ENCODE data around the gene KLK2. TPM values are rescaled to one million over a fixed set of nuclear protein-coding genes. Genes with fewer than 3 reads are reported as not detected.

KLK2 gene
- total and polyA plus RNA-seq, 2 of the 8 experiments (the other 6 are each of a cell fraction or from before 2014, with no cell fraction given), result 0.20 TPM; not detected in 1

GRCh38 chr19:50869479-50869878, 3.8 kb upstream of the KLK2 start:
- TF ChIP-seq CTBP2 (IDR thresholded peaks at IDR 0.05; ENCODE audit: borderline replicate concordance, insufficient read depth, insufficient read length, low read length), result no peak
- no peak for TF ChIP-seq ZNF274 (IDR thresholded peaks at IDR 0.05; ENCODE audit: borderline replicate concordance, extremely low read depth, low read length)
- no peak for TF ChIP-seq TAF1 (IDR thresholded peaks at IDR 0.05; ENCODE audit: low read depth, low read length)
- no peak for TF ChIP-seq EGR1 (IDR thresholded peaks at IDR 0.05; ENCODE audit: borderline replicate concordance, low read depth, low read length)
- TF ChIP-seq CEBPB (IDR thresholded peaks at IDR 0.05; ENCODE audit: low read depth, low read length), result no peak
- TF ChIP-seq CBX8 (IDR thresholded peaks at IDR 0.05; ENCODE audit: borderline replicate concordance, low read depth, low read length), result no peak
- no peak for TF ChIP-seq POLR2AphosphoS5 (IDR thresholded peaks at IDR 0.05; ENCODE audit: low read depth, low read length)
- no peak for TF ChIP-seq TCF12 (IDR thresholded peaks at IDR 0.05; ENCODE audit: low read depth, low read length)
- TF ChIP-seq E2F6 (IDR thresholded peaks at IDR 0.05), result no peak
- TF ChIP-seq FOSL1 (IDR thresholded peaks at IDR 0.05; ENCODE audit: insufficient read depth, low read depth, low read length), result no peak
- TF ChIP-seq ASH2L (IDR thresholded peaks at IDR 0.05; ENCODE audit: low read length), result no peak
- TF ChIP-seq KDM5A (IDR thresholded peaks at IDR 0.05; ENCODE audit: low read length), result no peak

More at GRCh38 chr19:50869479-50869878, 3.8 kb upstream of the KLK2 start:
- H3K4me3 ChIP-seq (ENCODE audit: extremely low read depth in 1 of 4, insufficient read depth in 2 of 4, low read depth in 3 of 4, low read length in 4 of 4), result no peak overlapping the region
- H3K27ac ChIP-seq (ENCODE audit: low read depth, low read length), result no peak overlapping the region
- no peak overlapping the region for H3K23ac ChIP-seq (ENCODE audit: insufficient read length)
- no peaks in the 10 kb centered on the region for H3K36me3 ChIP-seq (ENCODE audit: control insufficient read depth in 2 of 4, insufficient read depth in 4 of 4, low read length in 3 of 4)
- no peaks in the 10 kb centered on the region for H4K20me1 ChIP-seq (replicated peaks in 1 of 2; ENCODE audit: control insufficient read depth in 1 of 2, insufficient read depth in 2 of 2, low read length in 2 of 2)
- H3K9ac ChIP-seq (replicated peaks in 1 of 4; ENCODE audit: extremely low read depth in 1 of 4, low read depth in 3 of 4, low read length in 3 of 4), result no peak overlapping the region
- H4K91ac ChIP-seq (replicated peaks; ENCODE audit: insufficient read length, low read length), result no peak overlapping the region
- no peaks in the 10 kb centered on the region; a peak in 1 of 4 replicates for H3K9me3 ChIP-seq (ENCODE audit: insufficient read depth in 2 of 2, low read depth in 1 of 2, low read length in 1 of 2)
- no peak overlapping the region for H2BK15ac ChIP-seq (ENCODE audit: low read length)
- H3K56ac ChIP-seq (replicated peaks; ENCODE audit: insufficient read length, low read depth, low read length), result no peak overlapping the region
- H3K27me3 ChIP-seq (replicated peaks in 1 of 4; ENCODE audit: control insufficient read depth in 3 of 4, extremely low read depth in 1 of 4, insufficient read depth in 3 of 4, low read length in 3 of 4), result peaks cover 0 to 3% (median 1%) of the 10 kb centered on the region in 4 experiments; a peak in 2 of 7 replicates
- H3K79me2 ChIP-seq (ENCODE audit: control insufficient read depth in 1 of 2, insufficient read depth in 2 of 2, low read length in 2 of 2), result no peaks in the 10 kb centered on the region
- H4K5ac ChIP-seq (ENCODE audit: insufficient read length, low read depth, low read length), result no peak overlapping the region
- 86% methylated on average over 4 of the region's 4 CpGs; no CpG with 5 or more reads in 1 of the 2 experiments for WGBS, 2 experiments (ENCODE audit: extremely low coverage in 1 of 2, insufficient coverage in 1 of 2, insufficient read length in 1 of 2, insufficient replicate concordance in 2 of 2, low coverage in 1 of 2, low lambda C conversion rate in 2 of 2, missing lambda C conversion rate in 1 of 2)
- no peaks in the 10 kb centered on the region for H3K4me1 ChIP-seq (replicated peaks in 1 of 4; ENCODE audit: control insufficient read depth in 3 of 4, insufficient read depth in 4 of 4, low read length in 3 of 4)
- no peak overlapping the region for H3K4ac ChIP-seq (replicated peaks; ENCODE audit: insufficient read length, low read depth, low read length)
- H3K23me2 ChIP-seq (ENCODE audit: low read depth, low read length), result peaks cover 5% of the 10 kb centered on the region; the same call in 1 of the 2 replicates
- H2BK120ac ChIP-seq (replicated peaks; ENCODE audit: low read depth, low read length), result no peak overlapping the region
- DNase-seq (ENCODE audit: low read depth in 1 of 2, low spot score in 2 of 2) (no peak), FAIRE-seq (no peak)
- no peak overlapping the region for H2AFZ ChIP-seq (ENCODE audit: low read length)
- POLR2A ChIA-PET (ENCODE audit: partially characterized antibody), result interaction anchor here (1.4 to 3.6 kb wide), 2 partner anchors 66 to 73 kb away, joined by 5 to 16 read pairs; no protein-coding TSS in a partner anchor
- no peak overlapping the region for H2AK5ac ChIP-seq (ENCODE audit: low read depth, low read length)
- no peak overlapping the region for H2BK12ac ChIP-seq (ENCODE audit: low read depth, low read length)
- CTCF ChIA-PET (ENCODE audit: partially characterized antibody), result interaction anchor here (1.2 to 2.6 kb wide), 4 partner anchors 8 to 74 kb away, joined by 3 to 12 read pairs (median 3); no protein-coding TSS in a partner anchor
- no peak overlapping the region for H3K14ac ChIP-seq (ENCODE audit: insufficient read length)
- no peak overlapping the region for H2BK5ac ChIP-seq (ENCODE audit: low read depth, low read length)
- no peak overlapping the region for H2BK20ac ChIP-seq (ENCODE audit: low read length)
- H4K8ac ChIP-seq (ENCODE audit: extremely low read depth, insufficient read depth, low read length), result no peak overlapping the region
- no peak overlapping the region for H3K18ac ChIP-seq (ENCODE audit: extremely low read depth, low read length)
- H3K79me1 ChIP-seq (ENCODE audit: low read depth, low read length), result no peaks in the 10 kb centered on the region
- no peak overlapping the region for H3K4me2 ChIP-seq (ENCODE audit: insufficient read depth in 1 of 2, low read depth in 2 of 2, low read length in 2 of 2)
